AG10803 (cell line): Measurements from ENCODE around the gene CLMN.
A peak's percentile ranks its signal among the peaks of the same experiment; 100 is the strongest.

ENCODE experiments used
- DNase-seq: peaks from one replicate; pipeline ENCODE4 v3.0.0; 2010; ENCODE audit warnings: low read depth
- H3K4me3 ChIP-seq: 2 replicates; pipeline ENCODE4 v1.5.1; 2011; ENCODE audit warnings: mild to moderate bottlenecking, low read length, control low read depth
- CTCF ChIP-seq: conservative IDR thresholded peaks from 2 replicates; pipeline ENCODE4 v1.5.1; 2011; ENCODE audit warnings: mild to moderate bottlenecking, low read length, control low read depth, inconsistent platforms

CLMN gene

GRCh38 chr14:95292660-95293425, 26.9 kb downstream of the CLMN start:
- H3K4me3 ChIP-seq: no peak overlapping the region
- no peak for DNase-seq
- no peak for TF ChIP-seq CTCF

GRCh38 chr14:95291859-95292542, 27.7 kb downstream of the CLMN start:
- no peak overlapping the region for H3K4me3 ChIP-seq
- no peak for TF ChIP-seq CTCF
- DNase-seq: peak; percentile 30

GRCh38 chr14:95290871-95291431, 28.8 kb downstream of the CLMN start:
- no peak for DNase-seq
- no peak overlapping the region for H3K4me3 ChIP-seq
- no peak for TF ChIP-seq CTCF

GRCh38 chr14:95290021-95290420, 29.7 kb downstream of the CLMN start:
- H3K4me3 ChIP-seq: no peak overlapping the region

GRCh38 chr14:95289323-95290010, 30.2 kb downstream of the CLMN start:
- no peak for TF ChIP-seq CTCF
- no peak for DNase-seq
- no peak overlapping the region for H3K4me3 ChIP-seq

More at GRCh38 chr14:95290021-95290420, 29.7 kb downstream of the CLMN start:
- no peak for TF ChIP-seq CTCF
- no peak for DNase-seq

GRCh38 chr14:95288672-95289322, 30.9 kb downstream of the CLMN start:
- TF ChIP-seq CTCF: no peak
- no peak for DNase-seq
- H3K4me3 ChIP-seq: no peak overlapping the region
